ENCODE results near the gene PUS1.

PUS1 gene

DNA sequence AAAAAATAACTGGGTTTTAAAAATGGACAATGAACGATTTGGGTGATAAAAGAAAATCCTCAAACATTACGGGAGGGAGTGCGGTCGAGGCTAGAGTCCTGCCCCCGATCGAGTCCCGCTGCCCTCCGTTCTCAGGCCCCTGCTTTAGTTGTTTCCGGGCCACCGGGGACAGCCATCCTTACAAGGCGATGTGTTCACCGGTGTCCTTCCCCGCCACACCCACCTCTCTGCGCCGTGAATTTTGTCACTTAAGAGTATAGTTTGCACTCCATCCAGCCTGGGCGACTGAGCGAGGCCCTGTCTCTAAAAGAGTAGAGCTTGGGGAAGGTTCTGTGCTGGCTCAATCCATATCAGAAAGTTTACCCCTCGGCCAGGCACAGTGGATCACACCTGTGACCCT lies 31.8 kb upstream of the PUS1 start:
- no peak for TF ChIP-seq CTCF (IDR thresholded peaks at IDR 0.05; ENCODE audit: low read depth, low read length)
- in situ Hi-C loops (cut with HindIII; ENCODE audit: low sequenced_read_pairs) = no loop called here
- DNase-seq (ENCODE audit: low read depth, low spot score) = no peak
- no peak overlapping the region for H3K4me3 ChIP-seq (ENCODE audit: low read depth, low read length)

- in situ Hi-C loops (cut with HindIII; ENCODE audit: low sequenced_read_pairs) = no loop called here
- DNase-seq (ENCODE audit: low read depth, low spot score) = no peak
- H3K4me3 ChIP-seq (ENCODE audit: low read depth, low read length) = no peak overlapping the region
- no peak for TF ChIP-seq CTCF (IDR thresholded peaks at IDR 0.05; ENCODE audit: low read depth, low read length)
Measured at GRCh38 chr12:131897875-131898274, 31.2 kb upstream of the PUS1 start.

DNA sequence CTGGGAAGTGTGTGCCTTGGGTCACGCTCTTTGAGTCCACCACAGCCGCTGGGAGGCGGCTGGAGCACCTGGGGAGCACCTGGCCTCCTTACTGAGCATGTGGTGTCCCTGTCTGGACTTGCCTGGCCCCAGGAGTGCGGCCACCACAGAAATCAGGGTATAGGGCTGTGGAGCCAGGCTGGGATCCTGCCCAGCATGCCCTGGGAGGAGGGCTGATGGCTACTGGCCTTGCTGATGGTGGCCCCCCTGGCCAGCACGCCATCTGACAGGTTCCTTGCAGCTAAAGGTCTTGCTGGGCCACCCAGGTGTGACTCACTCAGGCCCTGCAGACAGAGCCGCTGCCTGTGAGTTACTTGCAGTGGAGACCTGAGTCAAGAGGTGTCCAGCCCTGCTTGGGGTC lies 28.7 kb upstream of the PUS1 start:
- in situ Hi-C loops (cut with HindIII; ENCODE audit: low sequenced_read_pairs) = no loop called here
- no peak for DNase-seq (ENCODE audit: low read depth, low spot score)
- no peak overlapping the region for H3K4me3 ChIP-seq (ENCODE audit: low read depth, low read length)
- no peak for TF ChIP-seq CTCF (IDR thresholded peaks at IDR 0.05; ENCODE audit: low read depth, low read length)

DNA sequence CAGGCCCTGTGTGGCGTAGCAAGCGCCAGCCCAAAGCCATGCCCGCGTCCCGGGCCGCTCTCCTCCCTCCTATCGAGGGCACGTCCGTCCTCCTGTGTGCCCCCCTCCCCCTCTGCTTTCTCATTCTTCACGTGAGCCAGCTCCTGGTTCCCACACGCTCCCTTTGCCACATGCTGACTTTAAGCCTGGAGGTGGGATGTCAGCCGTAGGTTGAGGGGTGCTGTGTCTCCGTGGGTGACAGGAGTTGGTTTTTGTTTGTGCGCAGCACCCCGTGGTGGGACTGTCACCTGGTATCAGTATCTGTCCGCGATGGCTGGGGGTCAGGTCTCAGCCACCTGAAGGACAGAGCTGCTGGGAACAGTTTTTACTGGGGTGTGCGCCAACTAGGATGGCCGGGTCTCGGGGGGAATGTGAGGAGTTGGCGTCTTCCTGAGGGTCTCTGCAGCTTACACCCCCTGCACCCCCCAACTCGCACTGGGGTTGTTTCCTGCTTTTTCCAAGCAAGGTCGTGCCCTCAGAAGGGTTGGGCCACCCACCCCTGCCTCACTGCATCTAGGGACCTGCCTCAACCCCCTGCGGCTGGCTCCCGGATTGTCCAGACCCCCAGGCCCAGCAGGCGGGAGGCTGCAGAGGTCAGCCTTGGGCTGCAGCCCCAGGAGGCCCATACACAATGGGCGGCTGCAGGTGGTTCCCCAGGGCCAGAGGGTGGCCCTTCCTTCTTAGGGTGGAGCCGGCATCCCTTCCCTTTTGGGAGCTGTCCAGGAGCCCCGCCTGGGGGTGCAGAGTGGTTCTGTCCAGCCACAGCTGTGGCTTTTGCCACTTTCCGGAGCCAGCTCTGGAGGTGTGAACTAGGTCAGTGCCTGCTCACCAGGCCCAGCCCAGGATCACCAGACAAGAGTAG lies 27.4 kb upstream of the PUS1 start:
- DNase-seq (ENCODE audit: low read depth, low spot score) = no peak
- H3K4me3 ChIP-seq (ENCODE audit: low read depth, low read length) = no peak overlapping the region
- in situ Hi-C loops (cut with HindIII; ENCODE audit: low sequenced_read_pairs) = no loop called here
- TF ChIP-seq CTCF (IDR thresholded peaks at IDR 0.05; ENCODE audit: low read depth, low read length) = no peak

DNA sequence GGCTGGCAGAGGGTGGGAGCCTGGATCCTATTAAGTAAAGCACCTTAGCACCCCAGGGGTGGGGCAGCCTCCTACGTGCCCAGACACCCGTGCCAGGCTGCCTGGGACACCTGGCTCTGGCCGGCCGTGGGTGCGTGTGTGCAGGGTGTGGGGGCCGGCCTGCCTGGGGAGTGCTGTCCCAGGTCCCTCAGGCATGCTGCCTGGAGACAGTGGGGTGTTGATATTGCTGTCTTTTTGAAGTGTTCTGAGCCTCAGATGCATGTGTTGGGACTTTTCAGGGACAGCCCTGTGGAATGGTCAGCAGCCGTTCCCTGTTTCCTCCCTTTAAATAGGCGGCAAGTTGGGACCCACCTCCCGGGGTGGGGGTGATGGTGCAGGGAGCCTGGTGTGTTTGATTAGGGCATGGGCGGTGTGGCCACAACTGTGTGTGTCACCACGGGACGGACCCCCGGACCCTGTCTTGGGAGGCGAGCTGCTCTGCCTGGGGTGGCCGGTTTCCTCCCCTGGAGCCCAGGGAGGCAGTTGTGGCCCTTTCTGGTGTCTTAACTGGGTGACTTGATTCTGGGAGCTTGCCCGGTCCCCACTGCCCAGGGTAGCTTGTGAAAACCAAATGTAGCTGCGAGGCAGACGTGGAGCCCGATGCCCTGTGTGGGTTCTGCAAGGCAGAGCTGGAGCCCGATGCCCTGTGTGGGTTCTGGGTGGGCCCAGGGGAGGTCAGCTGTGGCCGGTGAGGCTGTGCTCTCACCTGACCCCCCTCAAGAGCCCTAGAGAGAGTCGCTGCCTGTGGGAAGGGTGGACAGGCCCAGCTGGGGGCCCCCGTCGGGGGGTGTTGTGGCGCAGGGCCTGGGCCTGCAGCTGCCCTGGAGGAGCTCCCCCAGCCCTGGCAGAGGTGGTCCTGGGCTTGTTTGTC lies 26.5 kb upstream of the PUS1 start:
- no peak for DNase-seq (ENCODE audit: low read depth, low spot score)
- TF ChIP-seq CTCF (IDR thresholded peaks at IDR 0.05; ENCODE audit: low read depth, low read length) = no peak
- in situ Hi-C loops (cut with HindIII; ENCODE audit: low sequenced_read_pairs) = no loop called here
- no peak overlapping the region for H3K4me3 ChIP-seq (ENCODE audit: low read depth, low read length)

- in situ Hi-C loops (cut with HindIII; ENCODE audit: low sequenced_read_pairs) = no loop called here
- DNase-seq (ENCODE audit: low read depth, low spot score) = no peak
- no peak for TF ChIP-seq CTCF (IDR thresholded peaks at IDR 0.05; ENCODE audit: low read depth, low read length)
- H3K4me3 ChIP-seq (ENCODE audit: low read depth, low read length) = no peak overlapping the region
Measured at GRCh38 chr12:131903270-131904255, 25.5 kb upstream of the PUS1 start.
